Breast epithelium (tissue), 4 donors: Measurements from ENCODE around the gene BCAT1. TPM values are rescaled to one million over a fixed set of nuclear protein-coding genes. Genes with fewer than 3 reads are reported as not detected.

Experiments
- DNase-seq, 2 donors: peaks; one replicate each; pipeline ENCODE4 v3.0.0-alpha.2; 2019; ENCODE audit warnings: low spot score in 2 of 2
- H3K27ac ChIP-seq, 2 donors: fragments of 200-600 bp; sonication (generic) in 1 of 2; one replicate each; pipeline ENCODE4 v1.5.1; 2016 to 2019; ENCODE audit warnings: mild to moderate bottlenecking in 1 of 2
- H3K27me3 ChIP-seq, 2 donors: fragments of 200-600 bp; sonication (generic) in 1 of 2; one replicate each; pipeline versions ENCODE4 v1.5.1 to v1.6.0; 2017 to 2019; ENCODE audit warnings: control low read depth in 1 of 2, mild to moderate bottlenecking in 1 of 2
- H3K36me3 ChIP-seq: fragments of 200-600 bp; one replicate; pipeline ENCODE4 v1.5.1; 2019
- H3K4me1 ChIP-seq, 2 donors: fragments of 200-600 bp; sonication (generic); one replicate each; pipeline ENCODE4 v1.5.1; 2016 to 2019; ENCODE audit warnings: control low read depth in 1 of 2
- H3K4me3 ChIP-seq, 3 donors: fragments of 200-600 bp; sonication (generic); 1 replicate in 2 of 3; 2 replicates in 1 of 3; pipeline ENCODE4 v1.5.1; 2016 to 2019; ENCODE audit warnings: mild to moderate bottlenecking in 3 of 3, moderate library complexity in 2 of 3
- H3K9me3 ChIP-seq, 2 donors: fragments of 200-600 bp; sonication (generic) in 1 of 2; one replicate each; pipeline ENCODE4 v1.5.1; 2016 to 2019; ENCODE audit warnings: control low read depth in 1 of 2
- CTCF ChIP-seq, 3 donors: fragments of 450-650 bp; IDR thresholded peaks; one replicate each; pipeline ENCODE4 v1.5.1; 2016 to 2017; ENCODE audit warnings: antibody characterized with exemption in 3 of 3, mild to moderate bottlenecking in 3 of 3, moderate library complexity in 3 of 3
- POLR2A ChIP-seq: fragments of 450-650 bp; IDR thresholded peaks from one replicate; pipeline ENCODE4 v1.6.1; 2016; ENCODE audit warnings: antibody characterized with exemption, mild to moderate bottlenecking, moderate library complexity
- POLR2AphosphoS5 ChIP-seq, 3 donors: sonication (generic); formaldehyde crosslinking; IDR thresholded peaks; one replicate each; pipeline ENCODE4 v1.6.1; 2017; ENCODE audit warnings: antibody characterized with exemption in 3 of 3
- intact Hi-C: fragments of 100-400 bp; cut with DNase I; formaldehyde crosslinking; loops from one replicate; pipeline ENCODE4 v1.15.1; 2023; ENCODE audit warnings: low total_unique reads
- total RNA-seq, 3 donors: library from RNA; depleted of rRNA; stranded (reverse); fragments of >200 nt; gene quantifications; one replicate each; pipeline ENCODE4 v1.1.0, GENCODE V29; 2016

The BCAT1 gene
- total RNA-seq, 3 donors from 2014 or later, result 8.8 to 35.8 (median 12.1) TPM

GRCh38 chr12:24846689-24847088 lies 102.2 kb downstream of the BCAT1 start:
- no peak for DNase-seq
- Histone ChIP-seq H3K27ac (no peak overlapping the region), H3K4me1 (no peaks in the 10 kb centered on the region), H3K36me3 (no peaks in the 10 kb centered on the region), H3K4me3 (no peak overlapping the region), H3K9me3 (no peaks in the 10 kb centered on the region), H3K27me3 (no peaks in the 10 kb centered on the region)
- TF ChIP-seq POLR2A (no peak), CTCF (IDR thresholded peaks at IDR 0.05) (no peak), POLR2AphosphoS5 (IDR thresholded peaks at IDR 0.05) (no peak)
- intact Hi-C loops, result no loop called here

GRCh38 chr12:24845615-24846014 lies 103.3 kb downstream of the BCAT1 start:
- intact Hi-C loops, result no loop called here

GRCh38 chr12:24840046-24840800 lies 108.7 kb downstream of the BCAT1 start:
- H3K27ac ChIP-seq, result no peak overlapping the region

More at GRCh38 chr12:24845615-24846014, 103.3 kb downstream of the BCAT1 start:
- Histone ChIP-seq H3K9me3 (no peaks in the 10 kb centered on the region), H3K27ac (no peak overlapping the region), H3K27me3 (no peaks in the 10 kb centered on the region), H3K4me1 (no peaks in the 10 kb centered on the region), H3K4me3 (no peak overlapping the region), H3K36me3 (no peaks in the 10 kb centered on the region)
- DNase-seq, result no peak
- TF ChIP-seq POLR2A (no peak), POLR2AphosphoS5 (IDR thresholded peaks at IDR 0.05) (no peak), CTCF (IDR thresholded peaks at IDR 0.05) (no peak)

GRCh38 chr12:24839268-24839791 lies 109.6 kb downstream of the BCAT1 start:
- peak overlapping the region; percentile 9 to 16 for H3K27ac ChIP-seq
- no peak for TF ChIP-seq POLR2AphosphoS5 (IDR thresholded peaks at IDR 0.05)
- TF ChIP-seq CTCF (IDR thresholded peaks at IDR 0.05), result no peak
- TF ChIP-seq POLR2A, result no peak
- intact Hi-C loops, result no loop called here

More at GRCh38 chr12:24840046-24840800, 108.7 kb downstream of the BCAT1 start:
- no peak for TF ChIP-seq CTCF (IDR thresholded peaks at IDR 0.05)
- TF ChIP-seq POLR2AphosphoS5 (IDR thresholded peaks at IDR 0.05), result no peak
- TF ChIP-seq POLR2A, result no peak
- no peaks in the 10 kb centered on the region for H3K9me3 ChIP-seq
- no peaks in the 10 kb centered on the region for H3K27me3 ChIP-seq
- H3K4me1 ChIP-seq, result no peaks in the 10 kb centered on the region
- H3K36me3 ChIP-seq, result no peaks in the 10 kb centered on the region
- no peak overlapping the region for H3K4me3 ChIP-seq
- DNase-seq, result no peak
- intact Hi-C loops, result no loop called here

GRCh38 chr12:24838531-24838950 lies 110.4 kb downstream of the BCAT1 start:
- no peaks in the 10 kb centered on the region for H3K4me1 ChIP-seq
- no peak overlapping the region for H3K4me3 ChIP-seq
- no peaks in the 10 kb centered on the region for H3K27me3 ChIP-seq
- intact Hi-C loops, result no loop called here
- no peak for TF ChIP-seq CTCF (IDR thresholded peaks at IDR 0.05)
- TF ChIP-seq POLR2AphosphoS5 (IDR thresholded peaks at IDR 0.05), result peak; percentile 42 to 85 (median 64)
- no peaks in the 10 kb centered on the region for H3K36me3 ChIP-seq
- DNase-seq, result peak in 1 of 2 donors; percentile 22
- H3K27ac ChIP-seq, result peak overlapping the region in 1 of 2 donors; percentile 16
- no peaks in the 10 kb centered on the region for H3K9me3 ChIP-seq

More at GRCh38 chr12:24839268-24839791, 109.6 kb downstream of the BCAT1 start:
- Histone ChIP-seq H3K4me3 (no peak overlapping the region), H3K27me3 (no peaks in the 10 kb centered on the region), H3K36me3 (no peaks in the 10 kb centered on the region), H3K4me1 (no peaks in the 10 kb centered on the region), H3K9me3 (no peaks in the 10 kb centered on the region)
- no peak for DNase-seq
